Measurements from ENCODE around the gene EN2. TPM values are rescaled to one million over a fixed set of nuclear protein-coding genes. Genes with fewer than 3 reads are reported as not detected.

The EN2 gene
- total RNA-seq, 2 donors from 2014 or later = not detected

- Mint-ChIP-seq H3K36me3 (ENCODE audit: low read depth) (peaks cover 2% of the 10 kb centered on the region), H3K4me1 (peaks cover 6% of the 10 kb centered on the region), H3K4me3 (no peak overlapping the region), H3K27me3 (peaks cover 28% of the 10 kb centered on the region), H3K27ac (peak overlapping the region; percentile 89)
- no peaks in the 10 kb centered on the region for H3K9me3 ChIP-seq (ENCODE audit: control insufficient read depth, low read length, poor library complexity, severe bottlenecking)
- DNase-seq (no peak), ATAC-seq (no peak)
Measured at GRCh38 chr7:155483868-155484325, 26.0 kb downstream of the EN2 start.

DNA sequence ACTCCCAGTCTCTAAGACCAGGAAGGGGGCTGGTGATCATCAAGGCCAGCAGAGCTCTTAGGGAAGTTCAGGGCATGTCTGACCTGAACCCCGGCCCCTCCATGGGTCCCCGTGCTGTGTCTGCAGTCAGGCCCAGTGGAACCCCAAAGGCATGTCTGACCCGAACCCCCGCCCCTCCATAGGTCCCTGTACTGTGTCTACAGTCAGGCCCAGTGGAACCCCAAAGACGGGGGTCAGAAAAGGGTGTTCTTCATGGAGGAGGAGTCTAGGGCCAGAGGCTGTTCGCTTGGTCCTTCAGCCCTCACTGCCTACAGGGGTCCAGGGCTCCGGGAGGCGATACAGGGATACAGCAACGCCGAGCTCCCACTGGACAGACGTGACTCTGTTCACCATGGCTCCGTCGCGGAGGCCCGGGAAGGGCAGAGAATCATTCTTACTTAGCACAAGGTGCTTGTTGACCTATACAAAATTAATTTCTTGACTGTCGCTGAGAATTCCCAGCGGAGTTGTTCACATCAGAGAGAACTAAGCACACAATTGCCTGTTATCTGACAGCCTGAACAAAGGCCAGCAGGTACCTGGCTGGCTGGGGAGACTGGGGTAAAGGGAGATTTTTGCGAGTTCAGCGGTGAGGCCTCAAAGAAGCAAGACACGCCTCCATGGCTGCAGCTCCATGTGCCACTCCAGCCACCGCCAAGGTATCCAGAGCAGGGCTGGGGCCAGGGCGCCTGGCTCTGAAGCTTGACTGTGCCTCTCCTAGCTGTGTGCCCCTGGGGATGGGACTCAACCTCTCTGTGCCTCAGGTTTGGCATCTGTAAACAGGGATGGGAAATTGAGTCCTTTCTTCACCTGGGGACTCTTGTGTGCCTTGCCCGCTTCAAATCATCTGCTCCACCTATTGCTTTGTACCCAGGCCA lies 26.8 kb downstream of the EN2 start:
- no peaks in the 10 kb centered on the region for H3K9me3 ChIP-seq (ENCODE audit: control insufficient read depth, low read length, poor library complexity, severe bottlenecking)
- no peak overlapping the region for H3K27ac Mint-ChIP-seq
- ATAC-seq (no peak), DNase-seq (no peak)
- H3K4me3 Mint-ChIP-seq = no peak overlapping the region
- peaks cover 33% of the 10 kb centered on the region for H3K27me3 Mint-ChIP-seq
- H3K36me3 Mint-ChIP-seq (ENCODE audit: low read depth) = peaks cover 3% of the 10 kb centered on the region
- peaks cover 6% of the 10 kb centered on the region for H3K4me1 Mint-ChIP-seq

DNA sequence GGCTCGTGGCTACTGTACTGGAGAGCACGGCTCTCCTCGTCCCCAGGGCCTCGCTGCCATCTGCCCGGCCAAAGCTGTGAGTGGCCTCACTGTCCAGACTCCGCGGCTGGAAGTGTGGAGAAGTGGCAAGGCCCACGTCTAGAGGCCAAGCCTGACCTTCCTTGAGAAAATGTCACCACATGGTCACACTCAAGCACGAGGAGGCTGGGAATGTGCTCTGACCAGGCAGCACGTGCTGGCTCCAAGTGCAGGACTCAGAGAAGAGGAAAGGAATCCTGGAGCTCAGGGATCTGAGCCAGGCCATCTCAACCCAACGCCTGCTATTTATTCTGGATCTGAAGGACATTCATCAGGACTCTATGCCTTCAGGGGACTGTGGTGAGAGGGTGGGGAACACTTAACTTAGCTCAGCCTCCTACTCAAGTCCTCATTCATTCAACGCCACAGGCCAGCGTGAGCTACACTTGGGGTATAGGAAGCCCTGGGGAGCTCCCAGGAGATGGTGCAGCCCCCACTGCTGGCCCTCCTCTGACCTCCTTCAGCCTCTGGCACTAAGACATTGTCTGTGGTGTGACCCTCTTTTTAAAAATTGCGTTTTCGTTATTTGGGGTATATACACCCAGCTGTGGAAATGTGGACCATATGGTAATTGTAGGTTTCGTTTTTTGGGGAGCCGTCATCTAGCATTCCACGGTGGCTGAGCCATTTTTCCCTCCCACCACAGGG lies 29.0 kb downstream of the EN2 start:
- H3K9me3 ChIP-seq (ENCODE audit: control insufficient read depth, low read length, poor library complexity, severe bottlenecking) = no peaks in the 10 kb centered on the region
- H3K27me3 Mint-ChIP-seq = peaks cover 40% of the 10 kb centered on the region
- ATAC-seq = no peak
- H3K4me1 Mint-ChIP-seq = peaks cover 11% of the 10 kb centered on the region
- H3K36me3 Mint-ChIP-seq (ENCODE audit: low read depth) = peaks cover 6% of the 10 kb centered on the region
- no peak overlapping the region for H3K4me3 Mint-ChIP-seq
- DNase-seq = no peak
- no peak overlapping the region for H3K27ac Mint-ChIP-seq

- peaks cover 43% of the 10 kb centered on the region for H3K27me3 Mint-ChIP-seq
- peaks cover 11% of the 10 kb centered on the region for H3K4me1 Mint-ChIP-seq
- no peak overlapping the region for H3K27ac Mint-ChIP-seq
- ATAC-seq = no peak
- no peak for DNase-seq
- peaks cover 6% of the 10 kb centered on the region for H3K36me3 Mint-ChIP-seq (ENCODE audit: low read depth)
- no peak overlapping the region for H3K4me3 Mint-ChIP-seq
- H3K9me3 ChIP-seq (ENCODE audit: control insufficient read depth, low read length, poor library complexity, severe bottlenecking) = no peaks in the 10 kb centered on the region
Measured at GRCh38 chr7:155487509-155488482, 29.9 kb downstream of the EN2 start.

GRCh38 chr7:155488483-155489127 lies 30.7 kb downstream of the EN2 start:
- ATAC-seq (no peak), DNase-seq (no peak)
- peak overlapping the region; percentile 59 for H3K27ac Mint-ChIP-seq
- H3K9me3 ChIP-seq (ENCODE audit: control insufficient read depth, low read length, poor library complexity, severe bottlenecking) = no peaks in the 10 kb centered on the region
- H3K4me3 Mint-ChIP-seq = no peak overlapping the region
- peaks cover 40% of the 10 kb centered on the region for H3K27me3 Mint-ChIP-seq
- H3K36me3 Mint-ChIP-seq (ENCODE audit: low read depth) = peaks cover 6% of the 10 kb centered on the region
- peaks cover 9% of the 10 kb centered on the region for H3K4me1 Mint-ChIP-seq

- peaks cover 47% of the 10 kb centered on the region for H3K27me3 Mint-ChIP-seq
- peak overlapping the region; percentile 59 for H3K27ac Mint-ChIP-seq
- peak; percentile 61 for ATAC-seq
Measured at GRCh38 chr7:155489158-155489840, 31.4 kb downstream of the EN2 start.

GRCh38 chr7:155489862-155490696 lies 32.1 kb downstream of the EN2 start:
- H3K9me3 ChIP-seq (ENCODE audit: control insufficient read depth, low read length, poor library complexity, severe bottlenecking) = no peaks in the 10 kb centered on the region
- DNase-seq = no peak
- ATAC-seq = no peak
- peaks cover 9% of the 10 kb centered on the region for H3K4me1 Mint-ChIP-seq
- peak overlapping the region; percentile 59 for H3K27ac Mint-ChIP-seq
- H3K4me3 Mint-ChIP-seq = peak overlapping the region; percentile 72
- peaks cover 8% of the 10 kb centered on the region for H3K36me3 Mint-ChIP-seq (ENCODE audit: low read depth)
- peaks cover 47% of the 10 kb centered on the region for H3K27me3 Mint-ChIP-seq

More at GRCh38 chr7:155489158-155489840, 31.4 kb downstream of the EN2 start:
- Mint-ChIP-seq H3K4me1 (peaks cover 9% of the 10 kb centered on the region), H3K4me3 (no peak overlapping the region), H3K36me3 (ENCODE audit: low read depth) (peaks cover 6% of the 10 kb centered on the region)
- no peak for DNase-seq
- H3K9me3 ChIP-seq (ENCODE audit: control insufficient read depth, low read length, poor library complexity, severe bottlenecking) = no peaks in the 10 kb centered on the region

- peaks cover 9% of the 10 kb centered on the region for H3K4me1 Mint-ChIP-seq
- peak overlapping the region; percentile 1 for H3K27ac Mint-ChIP-seq
- DNase-seq = no peak
- peak; percentile 61 for ATAC-seq
- no peaks in the 10 kb centered on the region for H3K9me3 ChIP-seq (ENCODE audit: control insufficient read depth, low read length, poor library complexity, severe bottlenecking)
- H3K4me3 Mint-ChIP-seq = peak overlapping the region; percentile 72
- H3K36me3 Mint-ChIP-seq (ENCODE audit: low read depth) = peaks cover 8% of the 10 kb centered on the region
- peaks cover 45% of the 10 kb centered on the region for H3K27me3 Mint-ChIP-seq
Measured at GRCh38 chr7:155490697-155491628, 33.0 kb downstream of the EN2 start.

- no peak overlapping the region for H3K27ac Mint-ChIP-seq
- peaks cover 8% of the 10 kb centered on the region for H3K36me3 Mint-ChIP-seq (ENCODE audit: low read depth)
- peaks cover 46% of the 10 kb centered on the region for H3K27me3 Mint-ChIP-seq
- no peaks in the 10 kb centered on the region for H3K9me3 ChIP-seq (ENCODE audit: control insufficient read depth, low read length, poor library complexity, severe bottlenecking)
- peaks cover 9% of the 10 kb centered on the region for H3K4me1 Mint-ChIP-seq
- ATAC-seq (no peak), DNase-seq (no peak)
- peak overlapping the region; percentile 72 for H3K4me3 Mint-ChIP-seq
Measured at GRCh38 chr7:155491812-155492211, 33.9 kb downstream of the EN2 start.

GRCh38 chr7:155493744-155494538 lies 36.0 kb downstream of the EN2 start:
- H3K9me3 ChIP-seq (ENCODE audit: control insufficient read depth, low read length, poor library complexity, severe bottlenecking) = no peaks in the 10 kb centered on the region
- peaks cover 5% of the 10 kb centered on the region for H3K36me3 Mint-ChIP-seq (ENCODE audit: low read depth)
- ATAC-seq = no peak

More at GRCh38 chr7:155493744-155494538, 36.0 kb downstream of the EN2 start:
- H3K27me3 Mint-ChIP-seq = peaks cover 46% of the 10 kb centered on the region
- peaks cover 5% of the 10 kb centered on the region for H3K4me1 Mint-ChIP-seq
- no peak overlapping the region for H3K27ac Mint-ChIP-seq
- no peak overlapping the region for H3K4me3 Mint-ChIP-seq
- no peak for DNase-seq
